Brain microvascular endothelial cell (primary cell): ENCODE results near the gene GALNT16.

Source experiments
- DNase-seq: peaks from one replicate; pipeline ENCODE4 v3.0.0-alpha.2; 2020
- H3K27ac ChIP-seq: fragments of 250-450 bp; sonication (Bioruptor Pico); 2 replicates; pipeline ENCODE4 v1.5.1; 2020; ENCODE audit warnings: mild to moderate bottlenecking, moderate library complexity
- H3K27me3 ChIP-seq: fragments of 250-450 bp; sonication (Bioruptor Pico); replicated peaks from 2 replicates; pipeline ENCODE4 v1.5.1; 2020; ENCODE audit warnings: mild to moderate bottlenecking
- H3K36me3 ChIP-seq: fragments of 250-450 bp; sonication (Bioruptor Pico); replicated peaks from 2 replicates; pipeline ENCODE4 v1.5.1; 2020; ENCODE audit warnings: mild to moderate bottlenecking
- H3K4me3 ChIP-seq: 2 replicates; pipeline ENCODE4 v1.5.1; 2011; ENCODE audit warnings: low read depth, mild to moderate bottlenecking, control low read depth, low read length, moderate library complexity
- CTCF ChIP-seq: IDR thresholded peaks from 2 replicates; pipeline ENCODE4 v1.5.1; 2011; ENCODE audit warnings: low read depth, mild to moderate bottlenecking, moderate library complexity, low read length, control low read depth, inconsistent platforms; ENCODE audit errors: missing control alignments
- in situ Hi-C: cut with HindIII; loops from 2 replicates; pipeline ENCODE4 v1.10.0; 2017; ENCODE audit warnings: low sequenced_read_pairs, low pct_ligation_motif_present

The GALNT16 gene

DNA sequence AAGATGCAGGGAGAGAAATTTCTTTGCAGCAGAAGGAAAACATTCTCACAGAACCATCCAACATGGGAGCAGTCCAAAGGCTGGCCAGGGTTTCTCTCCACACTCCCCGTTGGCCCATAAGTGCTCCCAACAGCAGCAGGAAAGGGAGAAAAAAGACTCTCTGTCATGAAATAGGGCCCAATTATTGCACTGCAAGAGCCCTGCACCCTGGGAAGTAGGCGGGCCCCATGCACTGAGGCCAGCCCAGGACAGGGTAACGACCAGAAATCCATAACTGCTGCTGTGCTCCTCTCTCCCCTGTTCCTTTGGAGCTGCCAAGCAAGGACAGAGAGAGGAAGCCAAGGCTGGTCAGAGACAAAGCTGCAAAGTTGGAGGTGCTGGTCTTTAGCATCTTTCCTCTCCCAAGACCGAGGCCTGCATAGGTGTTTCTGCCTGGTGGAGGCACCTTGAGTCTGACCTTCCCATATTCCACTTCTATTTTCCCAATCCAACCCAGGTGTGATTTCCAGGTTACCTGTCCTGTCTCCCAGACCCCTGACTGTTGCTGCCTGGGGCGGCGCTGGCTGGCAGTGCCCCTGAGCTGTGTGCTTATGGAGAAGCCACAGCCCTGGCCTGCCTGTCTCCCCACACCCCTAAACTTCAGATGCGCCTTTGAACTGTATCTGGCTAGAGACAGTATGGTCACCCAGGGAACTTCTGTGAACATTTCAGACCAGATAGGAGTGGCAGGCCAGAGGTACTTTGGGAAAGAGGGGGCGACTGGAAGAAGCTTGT, 6.8 kb downstream of the GALNT16 start:
- DNase-seq = no peak
- TF ChIP-seq CTCF = no peak
- no peaks in the 10 kb centered on the region for H3K27me3 ChIP-seq
- no peak overlapping the region for H3K4me3 ChIP-seq
- in situ Hi-C loops = no loop called here
- no peak overlapping the region for H3K27ac ChIP-seq
- H3K36me3 ChIP-seq = no peaks in the 10 kb centered on the region

DNA sequence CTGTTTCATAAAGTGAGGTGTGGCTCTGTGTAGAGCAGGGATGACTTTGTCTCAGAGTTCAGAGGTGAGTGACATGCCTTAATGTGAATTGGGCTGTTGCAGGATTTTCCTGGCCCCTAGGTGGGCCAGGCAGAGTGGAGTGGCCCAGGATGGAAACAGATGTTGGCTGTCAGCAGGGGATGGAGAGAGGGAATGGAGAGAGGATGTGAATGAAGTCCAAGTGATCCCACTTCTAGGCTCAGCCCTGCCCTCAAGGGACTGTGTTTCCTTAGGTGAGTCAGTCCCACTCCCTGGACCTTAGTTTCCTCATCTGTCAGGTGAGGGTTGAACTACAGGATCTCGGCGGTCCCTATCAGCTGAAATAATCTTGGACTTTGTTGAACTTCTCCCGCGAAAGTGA, 7.5 kb downstream of the GALNT16 start:
- in situ Hi-C loops = no loop called here

GRCh38 chr14:69268223-69268622, 8.3 kb downstream of the GALNT16 start:
- H3K27me3 ChIP-seq = no peaks in the 10 kb centered on the region
- peak; percentile 30 for DNase-seq
- in situ Hi-C loops = no loop called here
- no peak for TF ChIP-seq CTCF
- H3K27ac ChIP-seq = peak overlapping the region; percentile 50
- no peaks in the 10 kb centered on the region for H3K36me3 ChIP-seq
- no peak overlapping the region for H3K4me3 ChIP-seq

More for the DNA sequence above, 7.5 kb downstream of the GALNT16 start:
- no peak for DNase-seq
- Histone ChIP-seq H3K27me3 (no peaks in the 10 kb centered on the region), H3K27ac (no peak overlapping the region), H3K36me3 (no peaks in the 10 kb centered on the region), H3K4me3 (no peak overlapping the region)
- no peak for TF ChIP-seq CTCF

DNA sequence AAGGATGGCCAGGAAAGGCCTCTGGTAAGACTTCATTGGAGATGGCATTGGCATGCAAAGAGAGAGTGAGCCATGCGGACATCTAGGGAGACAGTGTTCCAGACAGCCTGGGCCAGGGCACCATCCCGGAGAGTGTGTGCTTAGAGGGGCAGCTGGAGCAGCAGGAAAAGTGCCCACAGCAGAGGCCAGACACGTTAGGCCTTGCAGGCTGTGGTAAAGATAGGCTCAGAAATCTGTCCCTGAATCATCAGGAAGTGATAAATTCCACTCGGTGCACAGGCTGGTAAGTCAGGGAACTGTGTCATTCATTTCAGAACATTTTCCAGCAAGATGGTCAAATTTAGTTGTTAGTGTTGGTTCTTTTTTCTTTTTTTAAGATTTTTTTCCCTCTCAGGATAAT, 8.8 kb downstream of the GALNT16 start:
- DNase-seq = peak; percentile 64
- no peak for TF ChIP-seq CTCF
- Histone ChIP-seq H3K36me3 (no peaks in the 10 kb centered on the region), H3K27ac (peak overlapping the region; percentile 50), H3K4me3 (no peak overlapping the region), H3K27me3 (no peaks in the 10 kb centered on the region)
- in situ Hi-C loops = no loop called here

- H3K4me3 ChIP-seq = no peak overlapping the region
- H3K36me3 ChIP-seq = no peaks in the 10 kb centered on the region
- H3K27ac ChIP-seq = no peak overlapping the region
- in situ Hi-C loops = no loop called here
- H3K27me3 ChIP-seq = no peaks in the 10 kb centered on the region
- DNase-seq = no peak
- no peak for TF ChIP-seq CTCF
Observed at GRCh38 chr14:69269381-69269780, 9.4 kb downstream of the GALNT16 start.

- Histone ChIP-seq H3K27me3 (no peaks in the 10 kb centered on the region), H3K36me3 (no peaks in the 10 kb centered on the region), H3K27ac (no peak overlapping the region), H3K4me3 (no peak overlapping the region)
- TF ChIP-seq CTCF = no peak
- in situ Hi-C loops = no loop called here
- DNase-seq = no peak
Observed at GRCh38 chr14:69270097-69270496, 10.1 kb downstream of the GALNT16 start.
